ENCODE data around the gene TMEM9B. TPM values are rescaled to one million over a fixed set of nuclear protein-coding genes. Genes with fewer than 3 reads are reported as not detected.

The TMEM9B gene
- total and polyA plus RNA-seq, 9 of the 15 experiments (the other 6 are each of a cell fraction or from before 2014, with no cell fraction given): 7.7 to 20.0 (median 14.0) TPM

GRCh38 chr11:8964324-8965320 is at the start of gene TMEM9B (continued):
- TF ChIP-seq ZBTB11 (CRISPR knock-in tag; IDR thresholded peaks at IDR 0.05) (peak in 2 of 3 experiments; percentile 72 to 94; a peak in 4 of 6 replicates), KLF13 (tag; IDR thresholded peaks at IDR 0.05; ENCODE audit: borderline replicate concordance, low read depth) (peak; percentile 68; the same call in 1 of the 2 replicates), ATF6 (CRISPR knock-in tag; IDR thresholded peaks at IDR 0.05) (peak; percentile 92; the same call in 1 of the 2 replicates), ZNF384 (IDR thresholded peaks at IDR 0.05; ENCODE audit: low read depth, low read length) (0 out of 2 replicates have a peak, but pooled peaks have one; percentile 13), FOXP4 (CRISPR knock-in tag; IDR thresholded peaks at IDR 0.05; ENCODE audit: borderline replicate concordance) (0 out of 2 replicates have a peak, but pooled peaks have one; percentile 89), ZNF764 (CRISPR knock-in tag; IDR thresholded peaks at IDR 0.05; ENCODE audit: low read depth) (no peak), ASH1L (IDR thresholded peaks at IDR 0.05; ENCODE audit: borderline replicate concordance, low read depth, partially characterized antibody) (no peak), CREB1 (IDR thresholded peaks at IDR 0.05) (peak; percentile 97), CREB1 (CRISPR knock-in tag; IDR thresholded peaks at IDR 0.05) (peak; percentile 95), PHF20 (IDR thresholded peaks at IDR 0.05; ENCODE audit: partially characterized antibody) (peak; percentile 96), MYNN (IDR thresholded peaks at IDR 0.05) (peak; percentile 36; the same call in 1 of the 2 replicates), MYNN (CRISPR knock-in tag; IDR thresholded peaks at IDR 0.05) (no peak), NCOA1 (IDR thresholded peaks at IDR 0.05; ENCODE audit: low read depth) (0 out of 2 replicates have a peak, but pooled peaks have one; percentile 40), ETV5 (CRISPR knock-in tag; IDR thresholded peaks at IDR 0.05; ENCODE audit: low read depth) (peak; percentile 87), ZNF263 (CRISPR knock-in tag; IDR thresholded peaks at IDR 0.05; ENCODE audit: borderline replicate concordance) (peak; percentile 29; the same call in 1 of the 2 replicates)

Measured in K562 (cell line).